ENCODE results near the gene CYSRT1.

The CYSRT1 gene

GRCh38 chr9:137217276-137218211, 7.4 kb upstream of the CYSRT1 start:
- no peak overlapping the region for H3K4me3 ChIP-seq (ENCODE audit: low read depth, low read length)
- TF ChIP-seq PATZ1 (tag by site-specific recombination; IDR thresholded peaks at IDR 0.05) = peak; percentile 85
- peak; percentile 89 for TF ChIP-seq ZBTB17 (tag by site-specific recombination; IDR thresholded peaks at IDR 0.05)
- TF ChIP-seq GLIS2 (tag by site-specific recombination; IDR thresholded peaks at IDR 0.05) = peak; percentile 66; the same call in 1 of the 2 replicates
- peak; percentile 91 for TF ChIP-seq ZNF600 (tag by site-specific recombination; IDR thresholded peaks at IDR 0.05)
- peak; percentile 20; the same call in 1 of the 2 replicates for TF ChIP-seq BCL11B (tag by site-specific recombination; IDR thresholded peaks at IDR 0.05; ENCODE audit: low read depth)
- peak; percentile 23; the same call in 1 of the 2 replicates for TF ChIP-seq SP7 (tag by site-specific recombination; IDR thresholded peaks at IDR 0.05)
- peak; percentile 60; the same call in 1 of the 2 replicates for TF ChIP-seq KLF16 (tag by site-specific recombination; IDR thresholded peaks at IDR 0.05)
- 0 out of 2 replicates have a peak, but pooled peaks have one; percentile 10 for TF ChIP-seq ZNF660 (tag by site-specific recombination; IDR thresholded peaks at IDR 0.05)
- peak; percentile 43; the same call in 1 of the 2 replicates for TF ChIP-seq ZBTB11 (tag by site-specific recombination; conservative IDR thresholded peaks at IDR 0.05; ENCODE audit: low read depth)
- peak; percentile 45 for TF ChIP-seq ZFHX2 (tag by site-specific recombination; conservative IDR thresholded peaks at IDR 0.05)
- no peak for TF ChIP-seq ZNF324 (tag by site-specific recombination; IDR thresholded peaks at IDR 0.05)
- TF ChIP-seq EGR2 (tag by site-specific recombination; IDR thresholded peaks at IDR 0.05; ENCODE audit: low read depth) = peak; percentile 47; the same call in 1 of the 2 replicates
- TF ChIP-seq ZNF785 (tag by site-specific recombination; IDR thresholded peaks at IDR 0.05) = no peak
- 0 out of 2 replicates have a peak, but pooled peaks have one; percentile 34 for TF ChIP-seq ZNF449 (tag by site-specific recombination; IDR thresholded peaks at IDR 0.05)
- peak; percentile 61; the same call in 1 of the 2 replicates for TF ChIP-seq KLF8 (tag by site-specific recombination; IDR thresholded peaks at IDR 0.05)
- TF ChIP-seq ZNF341 (tag by site-specific recombination; IDR thresholded peaks at IDR 0.05; ENCODE audit: low read depth) = peak; percentile 25; the same call in 1 of the 2 replicates
- TF ChIP-seq ZNF792 (tag by site-specific recombination; IDR thresholded peaks at IDR 0.05) = no peak
- TF ChIP-seq CTCF (tag by site-specific recombination; IDR thresholded peaks at IDR 0.05) = peak; percentile 59
- TF ChIP-seq KLF10 (tag by site-specific recombination; IDR thresholded peaks at IDR 0.05) = peak; percentile 45; the same call in 1 of the 2 replicates
- peak; percentile 61; the same call in 1 of the 2 replicates for TF ChIP-seq PRDM10 (tag by site-specific recombination; IDR thresholded peaks at IDR 0.05)
- peak; percentile 99 for TF ChIP-seq KLF9 (tag by site-specific recombination; IDR thresholded peaks at IDR 0.05; ENCODE audit: low read depth)
- TF ChIP-seq ZNF610 (tag by site-specific recombination; IDR thresholded peaks at IDR 0.05; ENCODE audit: borderline replicate concordance) = peak; percentile 98
- peak; percentile 82 for TF ChIP-seq SP3 (tag by site-specific recombination; IDR thresholded peaks at IDR 0.05)

More at GRCh38 chr9:137217276-137218211, 7.4 kb upstream of the CYSRT1 start:
- Histone ChIP-seq H3K36me3 (ENCODE audit: control insufficient read depth in 2 of 2, insufficient read depth in 1 of 2, low read length in 2 of 2) (peaks cover 0 to 70% of the 10 kb centered on the region in 2 experiments; a peak in 1 of 3 replicates), H3K4me1 (ENCODE audit: control insufficient read depth, insufficient read depth, low read length) (no peaks in the 10 kb centered on the region; the same call in 1 of the 2 replicates), H3K9me3 (ENCODE audit: control insufficient read depth, insufficient read depth, low read depth, low read length) (no peaks in the 10 kb centered on the region), H3K27ac (ENCODE audit: extremely low read depth, low read depth, low read length) (no peak overlapping the region)
- POLR2A ChIA-PET = interaction anchor here (0.6 to 17.2 kb wide), 9 partner anchors 9 to 186 kb away, joined by 3 to 304 read pairs (median 8); partner anchors contain the start of genes FUT7, NDOR1, TMEM203 and TPRN
- CTCF ChIA-PET = interaction anchor here (1.0 to 1.1 kb wide), 4 partner anchors 17 to 188 kb away, joined by 3 to 4 read pairs (median 3); no protein-coding TSS in a partner anchor
